Ovary (tissue), 9 donors: ENCODE measurements around the gene NT5C2. TPM values are rescaled to one million over a fixed set of nuclear protein-coding genes. Genes with fewer than 3 reads are reported as not detected.

Experiments used
- DNase-seq, 5 donors: peaks; one replicate each; pipeline ENCODE4 v3.0.0-alpha.2; 2019 to 2020
- H3K27ac ChIP-seq, 2 donors: fragments of 200-600 bp; one replicate each; pipeline versions ENCODE4 v1.5.1 to v1.8.0; 2019 to 2022
- H3K27me3 ChIP-seq: fragments of 200-600 bp; one replicate; pipeline ENCODE4 v1.8.0; 2022
- H3K36me3 ChIP-seq: fragments of 200-600 bp; sonication (generic); one replicate; pipeline ENCODE4 v1.5.1; 2019
- H3K4me1 ChIP-seq: one replicate; pipeline ENCODE4 v1.8.1; 2013; ENCODE audit warnings: mild to moderate bottlenecking, moderate library complexity; ENCODE audit not compliant: insufficient read depth
- H3K4me3 ChIP-seq: fragments of 200-600 bp; sonication (generic); one replicate; pipeline ENCODE4 v1.5.1; 2017
- H3K9me3 ChIP-seq, 2 donors: fragments of 200-600 bp in 1 of 2; sonication (generic) in 1 of 2; one replicate each; pipeline versions ENCODE4 v1.5.1 to v1.8.1; 2013 to 2019; ENCODE audit warnings: mild to moderate bottlenecking in 1 of 2, moderate library complexity in 1 of 2
- CTCF ChIP-seq, 3 donors: fragments of 450-650 bp in 2 of 3; fragments of 200-600 bp in 1 of 3; IDR thresholded peaks; one replicate each; pipeline versions ENCODE4 v1.5.1 to v1.8.0; 2016 to 2022; ENCODE audit warnings: antibody characterized with exemption in 3 of 3, mild to moderate bottlenecking in 1 of 3
- EP300 ChIP-seq: sonication (generic); formaldehyde crosslinking; IDR thresholded peaks from one replicate; pipeline ENCODE4 v1.6.1; 2017; ENCODE audit warnings: antibody characterized with exemption
- POLR2A ChIP-seq: fragments of 450-650 bp; IDR thresholded peaks from one replicate; pipeline ENCODE4 v1.6.1; 2017; ENCODE audit warnings: antibody characterized with exemption, mild to moderate bottlenecking, moderate library complexity
- WGBS, 3 donors: extraction: QIAGEN DNeasy Blood & Tissue Kit in 1 of 3; methylation state at CpG; one replicate each; pipeline versions ENCODE4 v1.1.5 to v1.1.7; 2013 to 2017; 5-methylcytosine and 5-hydroxymethylcytosine counted together
- intact Hi-C, 4 donors: fragments of 100-400 bp; cut with DNase I; formaldehyde crosslinking; loops; one replicate each; pipeline versions ENCODE4 v1.11.0 to v1.15.1; 2022 to 2023
- polyA plus RNA-seq, 2 donors: library from polyadenylated mRNA; stranded (reverse); fragments of 200-250 nt in 1 of 2; fragments of 350-450 nt in 1 of 2; fragmentation: Illumina TruSeq in 1 of 2; extraction: RNeasy Lipid Tissue Mini Kit (QIAGEN cat#74804) in 1 of 2; gene quantifications; one replicate each; pipeline ENCODE4 v1.2.3, GENCODE V29; 2013 to 2014
- total RNA-seq, 7 donors: library from RNA; depleted of rRNA in 2 of 7; stranded (reverse); fragments of >200 nt in 2 of 7; fragmentation: NEBNext Ultra II Directional in 3 of 7; extraction: Animal tissue kit (Norgen Biotek cat#: 25700) in 3 of 7; gene quantifications; one replicate each; pipeline versions ENCODE4 v1.1.0 to v1.2.4, GENCODE V29; 2016 to 2023
- donor health status: DM: no; HTN: no; CAD: no; lungs with moderate emphysema.
- donor health status: DM: no; HTN: no; CAD: no.
- donor health status: Bipolar disorder and iron deficiency.
- donor health status: DM: yes; HTN: yes; CAD: no.
- donor health status: DM: no; HTN: no; CAD: no.
- donor health status: DM: yes; HTN: yes; CAD: no.

Gene NT5C2
- total and polyA plus RNA-seq, 9 donors, result 49.1 to 92.3 (median 62.0) TPM

- H3K27me3 ChIP-seq, result no peaks in the 10 kb centered on the region
- DNase-seq, result no peak
- no peak overlapping the region for H3K27ac ChIP-seq
- no peaks in the 10 kb centered on the region for H3K36me3 ChIP-seq
- peaks cover 3% of the 10 kb centered on the region for H3K4me1 ChIP-seq
- H3K9me3 ChIP-seq, result no peaks in the 10 kb centered on the region
- intact Hi-C loops, result no loop called here
- no peak for TF ChIP-seq EP300
- TF ChIP-seq CTCF (IDR thresholded peaks at IDR 0.05), result no peak
- TF ChIP-seq POLR2A, result no peak
- H3K4me3 ChIP-seq, result no peak overlapping the region
- 88 to 94% (median 89%) methylated on average over 2 of the region's 2 CpGs for WGBS, 3 donors
These were observed 42.7 kb upstream of the NT5C2 start for GRCh38 chr10:103235775-103236174.

GRCh38 chr10:103232772-103233488 lies 39.9 kb upstream of the NT5C2 start:
- H3K9me3 ChIP-seq, result no peaks in the 10 kb centered on the region
- 85 to 87% (median 86%) methylated on average over 7 of the region's 7 CpGs for WGBS, 3 donors
- no peak overlapping the region for H3K4me3 ChIP-seq
- intact Hi-C loops, result no loop called here
- TF ChIP-seq CTCF (IDR thresholded peaks at IDR 0.05) (no peak), POLR2A (no peak), EP300 (no peak)
- no peaks in the 10 kb centered on the region for H3K4me1 ChIP-seq
- H3K27ac ChIP-seq, result no peak overlapping the region
- no peaks in the 10 kb centered on the region for H3K27me3 ChIP-seq
- no peaks in the 10 kb centered on the region for H3K36me3 ChIP-seq
- no peak for DNase-seq

GRCh38 chr10:103232131-103232673 lies 39.1 kb upstream of the NT5C2 start:
- 78 to 85% (median 80%) methylated on average over 3 of the region's 3 CpGs for WGBS, 3 donors

GRCh38 chr10:103231047-103231551 lies 38.0 kb upstream of the NT5C2 start:
- WGBS, 3 donors, result 2 to 9% (median 3%) methylated on average over 4 of the region's 4 CpGs

More at GRCh38 chr10:103232131-103232673, 39.1 kb upstream of the NT5C2 start:
- no peak overlapping the region for H3K4me3 ChIP-seq
- no peak for DNase-seq
- no peaks in the 10 kb centered on the region for H3K9me3 ChIP-seq
- no peaks in the 10 kb centered on the region for H3K36me3 ChIP-seq
- H3K27me3 ChIP-seq, result no peaks in the 10 kb centered on the region
- no peak for TF ChIP-seq CTCF (IDR thresholded peaks at IDR 0.05)
- no peak for TF ChIP-seq EP300
- no peak for TF ChIP-seq POLR2A
- intact Hi-C loops, result no loop called here
- H3K4me1 ChIP-seq, result no peaks in the 10 kb centered on the region
- no peak overlapping the region for H3K27ac ChIP-seq

More at GRCh38 chr10:103231047-103231551, 38.0 kb upstream of the NT5C2 start:
- H3K4me3 ChIP-seq, result no peak overlapping the region
- no peaks in the 10 kb centered on the region for H3K9me3 ChIP-seq
- intact Hi-C loops, result no loop called here
- no peaks in the 10 kb centered on the region for H3K27me3 ChIP-seq
- no peak for DNase-seq
- no peak overlapping the region for H3K27ac ChIP-seq
- no peaks in the 10 kb centered on the region for H3K4me1 ChIP-seq
- TF ChIP-seq POLR2A, result no peak
- no peak for TF ChIP-seq EP300
- no peak for TF ChIP-seq CTCF (IDR thresholded peaks at IDR 0.05)
- H3K36me3 ChIP-seq, result no peaks in the 10 kb centered on the region
